Retinal pigment epithelial cell (primary cell): ENCODE data around the gene TAOK2.
"Not testable (repeated sequence)": the region's sequence is repeated elsewhere in the genome, so short reads cannot be mapped to it uniquely, and the experiment has no call there.

Experiments
- DNase-seq: peaks from one replicate; pipeline ENCODE4 v3.0.0-alpha.2; 2010; ENCODE audit warnings: low read depth
- H3K4me3 ChIP-seq: 2 replicates; pipeline ENCODE4 v1.5.1; 2011; ENCODE audit warnings: mild to moderate bottlenecking, low read length, control low read depth, moderate library complexity
- TF ChIP-seq, protein P1 (sequence below): conservative IDR thresholded peaks from 2 replicates; pipeline ENCODE4 v1.5.1; 2011; ENCODE audit warnings: low read depth, low read length, control low read depth, inconsistent platforms

The TAOK2 gene

DNA sequence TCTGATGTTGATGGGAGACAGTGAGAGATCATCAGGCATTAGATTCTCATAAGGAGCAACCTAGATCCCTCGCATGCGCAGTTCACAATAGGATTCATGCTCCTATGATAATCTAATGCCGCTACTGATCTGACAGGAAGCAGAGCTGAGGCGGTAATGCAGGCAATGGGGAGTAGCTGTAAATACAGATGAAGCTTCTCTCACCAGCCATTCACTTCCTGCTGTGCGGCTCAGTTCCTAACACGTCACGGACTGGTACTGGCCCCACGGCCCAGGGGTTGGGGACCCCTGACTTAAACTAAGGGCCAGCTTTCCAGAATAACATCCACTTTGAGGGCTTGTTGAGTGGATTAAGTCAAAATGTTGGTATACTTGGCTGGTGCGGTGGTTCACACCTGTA, 14.4 kb upstream of the TAOK2 start:
- TF ChIP-seq, protein P1, sequence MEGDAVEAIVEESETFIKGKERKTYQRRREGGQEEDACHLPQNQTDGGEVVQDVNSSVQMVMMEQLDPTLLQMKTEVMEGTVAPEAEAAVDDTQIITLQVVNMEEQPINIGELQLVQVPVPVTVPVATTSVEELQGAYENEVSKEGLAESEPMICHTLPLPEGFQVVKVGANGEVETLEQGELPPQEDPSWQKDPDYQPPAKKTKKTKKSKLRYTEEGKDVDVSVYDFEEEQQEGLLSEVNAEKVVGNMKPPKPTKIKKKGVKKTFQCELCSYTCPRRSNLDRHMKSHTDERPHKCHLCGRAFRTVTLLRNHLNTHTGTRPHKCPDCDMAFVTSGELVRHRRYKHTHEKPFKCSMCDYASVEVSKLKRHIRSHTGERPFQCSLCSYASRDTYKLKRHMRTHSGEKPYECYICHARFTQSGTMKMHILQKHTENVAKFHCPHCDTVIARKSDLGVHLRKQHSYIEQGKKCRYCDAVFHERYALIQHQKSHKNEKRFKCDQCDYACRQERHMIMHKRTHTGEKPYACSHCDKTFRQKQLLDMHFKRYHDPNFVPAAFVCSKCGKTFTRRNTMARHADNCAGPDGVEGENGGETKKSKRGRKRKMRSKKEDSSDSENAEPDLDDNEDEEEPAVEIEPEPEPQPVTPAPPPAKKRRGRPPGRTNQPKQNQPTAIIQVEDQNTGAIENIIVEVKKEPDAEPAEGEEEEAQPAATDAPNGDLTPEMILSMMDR = no peak
- no peak for DNase-seq
- no peak overlapping the region for H3K4me3 ChIP-seq

DNA sequence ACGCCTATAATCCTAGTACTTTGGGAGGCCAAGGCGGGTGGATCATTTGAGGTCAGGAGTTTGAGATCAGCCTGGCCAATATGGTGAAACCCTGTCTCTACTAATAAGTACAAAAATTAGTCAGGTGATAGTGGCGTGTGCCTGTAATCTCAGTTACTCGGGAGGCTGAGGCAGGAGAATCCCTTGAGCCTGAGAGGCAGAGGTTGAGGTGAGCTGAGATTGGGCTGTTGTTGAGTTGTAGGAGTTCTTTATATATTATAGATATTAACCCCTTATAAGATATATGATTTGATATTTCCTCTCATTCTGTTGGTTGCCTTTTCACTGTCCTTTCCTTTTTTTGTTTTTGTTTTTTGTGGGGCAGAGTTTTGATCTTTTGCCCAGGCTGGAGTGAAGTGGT, 13.8 kb upstream of the TAOK2 start:
- H3K4me3 ChIP-seq, DNase-seq: not testable (repeated sequence)

DNA sequence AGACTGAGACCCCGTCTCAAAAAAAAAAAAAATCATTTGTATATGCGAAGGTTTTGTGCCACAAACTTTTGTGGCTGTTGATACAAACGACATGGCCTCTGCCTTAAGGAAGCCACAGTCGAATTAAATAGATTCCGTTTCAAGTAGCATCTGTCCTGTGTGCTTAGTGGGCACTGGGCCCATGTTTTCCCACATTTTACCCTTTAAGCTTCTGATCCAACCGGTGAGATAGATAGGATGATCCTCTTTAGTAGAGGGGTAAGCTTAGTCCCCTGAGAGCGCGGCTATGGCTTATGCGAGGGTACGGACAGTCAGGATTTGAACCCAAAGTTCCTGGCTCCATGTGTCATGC, 12.6 kb upstream of the TAOK2 start:
- no peak for DNase-seq
- H3K4me3 ChIP-seq = peak overlapping the region; percentile 77
- TF ChIP-seq, protein P1 = no peak

DNA sequence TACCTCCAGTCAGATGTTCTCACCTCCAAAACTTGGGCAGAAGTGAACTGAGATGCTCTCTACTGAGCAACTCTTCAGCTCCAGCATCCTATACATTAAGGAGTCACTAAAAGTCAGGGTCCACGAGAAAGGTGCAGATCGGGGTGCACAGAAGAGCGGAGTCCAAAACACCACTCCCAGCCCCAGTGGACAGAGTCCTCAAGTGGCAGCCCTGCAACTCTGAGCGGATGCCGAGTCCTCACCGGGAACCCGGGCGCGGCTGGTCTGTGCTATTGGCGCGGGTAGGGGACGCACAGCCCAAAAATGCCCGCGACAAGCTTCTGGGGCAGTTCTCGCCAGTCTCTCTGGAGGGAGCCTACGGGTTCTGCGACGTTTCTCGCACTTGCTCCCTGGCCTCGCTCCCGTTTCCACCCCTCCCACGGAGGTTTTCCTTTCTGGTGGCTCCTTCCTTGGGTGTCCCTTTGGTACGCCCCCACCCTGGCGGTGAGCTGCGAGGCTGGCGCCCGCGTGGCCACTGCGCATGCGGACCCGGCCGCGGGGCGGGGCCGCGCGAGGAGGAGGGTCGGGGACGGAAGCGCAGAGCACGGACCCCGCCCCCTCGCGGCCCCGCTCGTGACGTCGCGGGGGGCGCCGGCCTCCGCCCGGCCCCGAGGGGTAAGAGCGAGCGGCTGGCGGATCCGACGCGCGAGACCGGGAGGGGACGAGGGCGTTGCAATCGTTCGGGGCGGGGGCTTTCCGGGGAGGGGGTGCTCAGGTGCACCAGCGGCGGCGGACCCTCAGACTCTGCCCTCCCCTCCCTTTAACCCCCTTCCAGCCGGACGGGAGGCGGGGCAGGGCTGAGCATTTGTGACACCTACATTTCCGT, 12.0 kb upstream of the TAOK2 start, which contains the start of gene TMEM219:
Gene TMEM219, plus strand, starts transcription at position 601 of the 865 bp plus-strand sequence. CDS start 1,065 bp downstream, outside the sequence.
- TF ChIP-seq, protein P1 = peak; percentile 43
- no peak for DNase-seq
- H3K4me3 ChIP-seq = peak within 1 kb of the TSS; percentile 77

DNA sequence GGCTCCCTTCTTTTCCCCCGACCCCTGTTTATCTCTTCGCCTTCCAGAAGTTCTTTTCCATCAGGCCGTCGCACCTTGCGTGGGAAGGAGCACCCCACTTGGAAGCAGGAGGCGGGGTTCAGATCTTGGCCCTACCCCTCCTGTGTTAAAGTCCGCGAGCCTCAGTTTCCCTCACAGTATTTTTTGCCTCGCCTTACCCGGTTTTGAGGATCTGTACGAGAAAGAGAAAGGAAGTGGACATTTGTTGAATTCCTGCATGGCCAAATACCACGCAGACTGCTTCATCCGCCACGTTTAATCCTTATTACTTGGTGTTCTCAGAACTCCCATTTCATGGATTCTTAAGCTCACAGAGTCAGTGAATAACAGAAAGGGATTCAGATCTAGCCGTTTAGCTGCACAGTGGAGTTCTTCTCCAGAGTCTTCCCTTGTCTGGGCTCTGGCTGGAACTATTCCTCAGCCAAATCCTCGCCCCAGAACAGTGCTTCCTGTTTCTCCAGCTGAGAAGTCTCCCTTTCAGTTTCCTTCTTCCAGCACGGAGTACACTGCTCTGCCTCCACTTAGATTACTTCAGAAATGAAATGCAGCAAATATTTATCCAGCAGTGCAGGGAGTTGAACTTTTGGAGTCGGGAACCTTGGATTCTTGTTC, 11.2 kb upstream of the TAOK2 start:
- TF ChIP-seq, protein P1 = no peak
- H3K4me3 ChIP-seq = peak overlapping the region; percentile 77
- no peak for DNase-seq

DNA sequence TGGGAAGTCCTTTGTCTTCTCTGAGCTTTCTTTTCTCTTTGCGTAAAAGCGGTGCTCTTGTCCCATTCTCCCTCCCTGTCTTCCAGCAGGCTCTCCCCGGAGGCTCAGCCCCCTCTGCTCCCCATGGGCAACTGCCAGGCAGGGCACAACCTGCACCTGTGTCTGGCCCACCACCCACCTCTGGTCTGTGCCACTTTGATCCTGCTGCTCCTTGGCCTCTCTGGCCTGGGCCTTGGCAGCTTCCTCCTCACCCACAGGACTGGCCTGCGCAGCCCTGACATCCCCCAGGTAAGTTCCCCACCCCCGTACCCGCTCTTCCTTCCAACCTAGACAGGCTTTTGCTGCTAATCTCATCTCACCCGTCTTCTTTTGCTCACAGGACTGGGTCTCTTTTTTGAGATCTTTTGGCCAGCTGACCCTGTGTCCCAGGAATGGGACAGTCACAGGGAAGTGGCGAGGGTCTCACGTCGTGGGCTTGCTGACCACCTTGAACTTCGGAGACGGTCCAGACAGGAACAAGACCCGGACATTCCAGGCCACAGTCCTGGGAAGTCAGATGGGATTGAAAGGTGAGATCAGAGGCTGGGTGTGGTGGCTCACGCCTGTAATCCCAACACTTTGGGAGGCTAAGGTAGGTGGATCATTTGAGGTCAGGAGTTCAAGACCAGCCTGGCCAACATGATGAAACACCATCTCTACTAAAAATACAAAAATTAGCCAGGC, 10.5 kb upstream of the TAOK2 start:
- no peak for DNase-seq
- TF ChIP-seq, protein P1 = no peak
- H3K4me3 ChIP-seq = peak overlapping the region; percentile 77

DNA sequence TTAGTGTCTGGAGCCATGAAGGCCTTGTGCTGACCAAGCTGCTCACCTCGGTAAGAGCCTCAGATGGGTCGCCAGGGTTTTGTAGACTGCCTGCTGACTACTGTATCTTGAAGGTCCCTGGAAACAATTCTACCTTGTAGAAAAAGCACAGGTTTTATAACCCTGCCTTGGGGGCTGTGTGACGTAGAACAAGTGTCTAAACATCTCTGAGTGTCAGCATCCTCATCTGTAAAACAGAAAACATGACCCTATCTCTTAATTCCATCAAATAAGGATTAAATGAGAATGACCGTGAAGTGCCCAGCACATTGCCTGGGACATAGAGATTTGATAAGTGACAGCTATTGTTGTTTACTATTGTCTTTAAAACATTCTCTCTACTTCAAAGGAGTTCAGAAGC, 5.5 kb upstream of the TAOK2 start:
- H3K4me3 ChIP-seq = no peak overlapping the region
- DNase-seq = no peak
- TF ChIP-seq, protein P1 = no peak
